ENCODE measurements around the gene LIX1.

Gene LIX1

GRCh38 chr5:97094579-97095317, 47.7 kb downstream of the LIX1 start:
- no peak for TF ChIP-seq CTCF (IDR thresholded peaks at IDR 0.05)
- H3K4me1 Mint-ChIP-seq, result peaks cover 39% of the 10 kb centered on the region
- no peak for DNase-seq
- peaks cover 3% of the 10 kb centered on the region for H3K27me3 Mint-ChIP-seq (ENCODE audit: low read depth, poor library complexity)
- no peaks in the 10 kb centered on the region for H3K9me3 Mint-ChIP-seq
- H3K27ac Mint-ChIP-seq, result no peak overlapping the region
- peaks cover under 1% of the 10 kb centered on the region for H3K36me3 Mint-ChIP-seq (ENCODE audit: low read depth)
- H3K4me3 Mint-ChIP-seq, result no peak overlapping the region

GRCh38 chr5:97093193-97093592, 49.2 kb downstream of the LIX1 start:
- Mint-ChIP-seq H3K4me3 (no peak overlapping the region), H3K4me1 (peaks cover 29% of the 10 kb centered on the region), H3K27me3 (ENCODE audit: low read depth, poor library complexity) (peaks cover 5% of the 10 kb centered on the region), H3K27ac (no peak overlapping the region), H3K9me3 (no peaks in the 10 kb centered on the region), H3K36me3 (ENCODE audit: low read depth) (no peaks in the 10 kb centered on the region)
- TF ChIP-seq CTCF (IDR thresholded peaks at IDR 0.05), result no peak
- DNase-seq, result no peak

GRCh38 chr5:97090944-97091343, 51.5 kb downstream of the LIX1 start:
- H3K4me1 Mint-ChIP-seq, result peaks cover 9% of the 10 kb centered on the region
- H3K27me3 Mint-ChIP-seq (ENCODE audit: low read depth, poor library complexity), result peaks cover 5% of the 10 kb centered on the region
- no peaks in the 10 kb centered on the region for H3K36me3 Mint-ChIP-seq (ENCODE audit: low read depth)
- H3K9me3 Mint-ChIP-seq, result peaks cover 5% of the 10 kb centered on the region
- no peak overlapping the region for H3K4me3 Mint-ChIP-seq
- TF ChIP-seq CTCF (IDR thresholded peaks at IDR 0.05), result no peak
- H3K27ac Mint-ChIP-seq, result no peak overlapping the region
- no peak for DNase-seq

GRCh38 chr5:97089149-97089801, 53.1 kb downstream of the LIX1 start:
- TF ChIP-seq CTCF (IDR thresholded peaks at IDR 0.05), result no peak
- DNase-seq, result no peak

GRCh38 chr5:97088774-97089148, 53.6 kb downstream of the LIX1 start:
- H3K27me3 Mint-ChIP-seq (ENCODE audit: low read depth, poor library complexity), result peaks cover 9% of the 10 kb centered on the region
- no peak overlapping the region for H3K4me3 Mint-ChIP-seq
- no peak overlapping the region for H3K27ac Mint-ChIP-seq
- H3K36me3 Mint-ChIP-seq (ENCODE audit: low read depth), result peaks cover 4% of the 10 kb centered on the region
- TF ChIP-seq CTCF (IDR thresholded peaks at IDR 0.05), result no peak
- no peak for DNase-seq
- peaks cover 21% of the 10 kb centered on the region for H3K9me3 Mint-ChIP-seq
- H3K4me1 Mint-ChIP-seq, result no peaks in the 10 kb centered on the region

More at GRCh38 chr5:97089149-97089801, 53.1 kb downstream of the LIX1 start:
- Mint-ChIP-seq H3K9me3 (peaks cover 16% of the 10 kb centered on the region), H3K4me3 (no peak overlapping the region), H3K4me1 (no peaks in the 10 kb centered on the region), H3K27me3 (ENCODE audit: low read depth, poor library complexity) (peaks cover 9% of the 10 kb centered on the region), H3K36me3 (ENCODE audit: low read depth) (peaks cover 4% of the 10 kb centered on the region), H3K27ac (no peak overlapping the region)

GRCh38 chr5:97087138-97087537, 55.3 kb downstream of the LIX1 start:
- H3K4me3 Mint-ChIP-seq, result no peak overlapping the region

More at GRCh38 chr5:97087138-97087537, 55.3 kb downstream of the LIX1 start:
- no peak overlapping the region for H3K27ac Mint-ChIP-seq
- peaks cover 23% of the 10 kb centered on the region for H3K9me3 Mint-ChIP-seq
- peaks cover 9% of the 10 kb centered on the region for H3K27me3 Mint-ChIP-seq (ENCODE audit: low read depth, poor library complexity)
- no peaks in the 10 kb centered on the region for H3K4me1 Mint-ChIP-seq
- H3K36me3 Mint-ChIP-seq (ENCODE audit: low read depth), result peaks cover 4% of the 10 kb centered on the region
- TF ChIP-seq CTCF (IDR thresholded peaks at IDR 0.05), result no peak
- no peak for DNase-seq

Measured in nephron progenitor cell (in vitro differentiated cells).